ENCODE measurements around the gene TRMT6. TPM values are rescaled to one million over a fixed set of nuclear protein-coding genes. Genes with fewer than 3 reads are reported as not detected.

TRMT6 gene
- total RNA-seq, 2 donors from 2014 or later: 16.1 to 19.8 TPM

- DNase-seq (ENCODE audit: low spot score in 2 of 2): no peak
- ATAC-seq: no peak
- no peak overlapping the region for H3K27ac Mint-ChIP-seq
- no peaks in the 10 kb centered on the region for H3K36me3 Mint-ChIP-seq
- H3K9me3 Mint-ChIP-seq: no peaks in the 10 kb centered on the region
Measured at GRCh38 chr20:5925551-5925950, 24.8 kb downstream of the TRMT6 start.

GRCh38 chr20:5923493-5923892 is 26.8 kb downstream of the TRMT6 start:
- ATAC-seq (no peak), DNase-seq (ENCODE audit: low spot score in 2 of 2) (no peak)
- no peak overlapping the region for H3K27ac Mint-ChIP-seq
- H3K9me3 Mint-ChIP-seq: no peaks in the 10 kb centered on the region
- H3K36me3 Mint-ChIP-seq: no peaks in the 10 kb centered on the region

- ATAC-seq: no peak
- H3K36me3 Mint-ChIP-seq: no peaks in the 10 kb centered on the region
- peak overlapping the region in 1 of 2 donors; percentile 63 for H3K27ac Mint-ChIP-seq
- no peaks in the 10 kb centered on the region for H3K9me3 Mint-ChIP-seq
- no peak for DNase-seq (ENCODE audit: low spot score in 2 of 2)
Measured at GRCh38 chr20:5920581-5920980, 29.8 kb downstream of the TRMT6 start.

DNA sequence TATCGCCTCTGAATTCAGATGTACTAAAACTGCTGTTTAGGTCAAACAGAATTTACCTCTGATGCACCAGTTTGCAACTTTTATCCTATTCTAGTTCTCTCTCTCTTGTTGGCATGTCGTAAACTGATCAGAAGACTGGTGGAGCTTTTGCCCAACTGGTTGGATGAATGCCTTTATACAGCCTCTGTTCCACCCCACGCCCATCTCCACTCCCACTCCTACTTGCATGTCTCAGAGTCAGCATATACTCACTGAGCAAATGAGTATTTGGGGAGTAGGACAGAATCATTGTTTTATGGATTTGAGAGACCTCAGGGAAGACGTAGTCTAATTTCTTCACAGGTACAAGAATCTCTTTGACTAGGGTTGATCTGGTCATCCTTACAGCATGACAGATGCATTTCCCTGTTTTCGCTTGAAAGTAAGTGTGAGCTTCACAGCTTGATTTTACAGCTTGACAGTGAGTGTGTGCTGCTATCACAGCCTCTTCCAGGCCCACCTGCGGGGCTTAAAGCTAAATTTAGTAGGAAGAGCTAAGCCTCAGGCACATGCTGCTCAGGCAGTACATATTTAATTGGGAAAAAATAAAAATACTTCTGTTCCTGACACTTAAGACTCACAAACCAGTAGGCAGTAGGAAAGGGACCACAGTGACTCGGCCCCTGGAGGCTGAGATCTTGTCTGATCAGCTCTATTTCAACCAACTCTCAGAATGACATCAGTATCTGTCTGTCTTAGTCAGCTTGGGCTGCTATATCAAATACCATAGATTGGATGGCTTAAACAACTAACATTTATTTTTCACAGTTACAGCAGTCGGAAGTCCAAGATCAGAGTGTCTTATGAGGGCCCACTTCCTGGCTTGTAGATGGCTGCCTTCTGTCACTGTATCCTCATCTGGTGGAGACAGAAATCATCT is 30.4 kb downstream of the TRMT6 start:
- Mint-ChIP-seq H3K36me3 (no peaks in the 10 kb centered on the region), H3K9me3 (no peaks in the 10 kb centered on the region), H3K27ac (peak overlapping the region; percentile 33 to 63)
- ATAC-seq (peak; percentile 70 to 84), DNase-seq (ENCODE audit: low spot score in 2 of 2) (no peak)

DNA sequence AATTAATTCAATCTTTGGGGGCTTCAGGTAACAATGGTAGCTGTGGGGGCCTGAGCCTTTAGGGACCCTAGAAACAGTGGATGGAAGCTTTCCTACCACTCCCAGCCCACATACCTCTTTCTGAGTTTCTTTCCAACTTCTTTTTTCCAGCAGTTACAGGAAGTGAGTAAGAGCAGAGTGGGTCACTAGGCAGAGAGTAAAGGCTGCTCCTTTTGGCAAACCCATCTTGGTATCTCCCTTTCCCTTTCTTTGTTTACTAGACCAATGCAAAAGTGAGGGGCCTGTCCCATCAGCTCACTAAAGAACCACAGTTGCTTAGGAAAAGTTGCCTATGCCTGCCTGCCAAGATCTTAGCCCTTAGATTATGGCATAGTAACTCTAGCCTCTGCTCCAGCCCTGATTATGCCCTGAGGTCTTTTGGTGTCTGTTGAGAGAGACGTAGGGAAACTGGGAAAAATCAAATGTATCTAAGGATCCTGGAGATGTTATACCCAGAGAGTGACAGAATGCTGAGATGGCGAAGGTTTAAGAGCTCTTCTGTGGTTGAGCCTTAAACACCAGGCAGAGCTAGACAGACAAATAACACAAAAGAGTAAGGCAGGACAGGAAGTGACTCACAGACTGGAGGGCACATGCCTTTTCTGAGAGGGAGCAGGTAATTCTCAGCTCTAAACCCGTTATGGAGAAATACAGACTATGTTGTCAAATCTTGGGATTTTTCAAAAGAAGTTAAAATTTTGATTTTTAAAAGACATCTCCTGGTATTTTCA is 31.3 kb downstream of the TRMT6 start:
- Mint-ChIP-seq H3K9me3 (no peaks in the 10 kb centered on the region), H3K27ac (peak overlapping the region; percentile 51 to 63), H3K36me3 (no peaks in the 10 kb centered on the region)
- ATAC-seq: peak; percentile 86
- no peak for DNase-seq (ENCODE audit: low spot score in 2 of 2)

DNA sequence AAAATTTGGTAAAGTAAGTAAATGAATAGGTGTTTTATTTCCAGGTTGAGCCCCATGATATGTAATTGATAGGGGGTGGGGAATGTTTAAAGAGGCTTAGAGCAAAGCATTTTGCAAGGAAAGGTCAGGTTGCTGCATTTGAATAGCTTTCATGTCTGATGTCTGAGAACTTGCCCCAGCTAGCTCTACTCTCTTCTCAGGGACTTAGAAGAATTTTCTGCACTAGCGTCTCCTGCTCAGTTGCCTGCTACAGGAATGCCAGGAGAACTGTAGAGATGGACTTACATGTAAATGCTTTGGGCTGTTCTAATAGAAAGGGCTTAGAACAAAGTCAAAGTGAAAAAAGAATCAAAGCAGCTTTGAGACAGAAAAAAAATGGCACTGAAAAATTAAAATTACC is 35.5 kb downstream of the TRMT6 start:
- Mint-ChIP-seq H3K9me3 (no peaks in the 10 kb centered on the region), H3K36me3 (peaks cover 7 to 9% of the 10 kb centered on the region in 2 donors), H3K27ac (no peak overlapping the region)
- DNase-seq (ENCODE audit: low spot score in 2 of 2): no peak
- ATAC-seq: no peak

- ATAC-seq: no peak
- Mint-ChIP-seq H3K9me3 (no peaks in the 10 kb centered on the region), H3K27ac (no peak overlapping the region), H3K36me3 (peaks cover 7 to 9% of the 10 kb centered on the region in 2 donors)
- no peak for DNase-seq (ENCODE audit: low spot score in 2 of 2)
Measured at GRCh38 chr20:5913166-5913565, 37.2 kb downstream of the TRMT6 start.

DNA sequence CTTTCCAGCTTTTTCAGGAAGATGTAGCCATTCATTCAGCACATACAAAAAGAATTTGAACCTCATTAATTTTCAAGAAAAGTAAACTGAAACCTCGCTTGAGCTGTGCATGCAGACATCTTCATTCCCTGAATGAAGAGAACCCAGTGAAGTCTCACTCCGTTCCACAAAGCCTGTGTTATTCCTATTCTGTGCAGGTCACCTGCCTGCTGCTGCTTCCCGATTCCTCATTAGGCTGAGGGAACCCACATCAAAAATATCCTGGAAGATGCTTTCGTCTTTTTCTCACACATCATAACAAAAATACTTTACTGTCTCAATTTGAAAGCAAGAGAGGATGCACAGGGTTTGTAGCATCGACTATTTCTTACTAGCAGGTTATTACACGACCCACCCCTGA is 40.1 kb downstream of the TRMT6 start:
- H3K27ac Mint-ChIP-seq: no peak overlapping the region
- H3K36me3 Mint-ChIP-seq: peaks cover 7 to 9% of the 10 kb centered on the region in 2 donors
- no peak for ATAC-seq
- no peak for DNase-seq (ENCODE audit: low spot score in 2 of 2)
- no peaks in the 10 kb centered on the region for H3K9me3 Mint-ChIP-seq

GRCh38 chr20:5908981-5909380 is 41.4 kb downstream of the TRMT6 start:
- DNase-seq (ENCODE audit: low spot score in 2 of 2) (no peak), ATAC-seq (no peak)
- Mint-ChIP-seq H3K36me3 (peaks cover 7 to 9% of the 10 kb centered on the region in 2 donors), H3K27ac (no peak overlapping the region), H3K9me3 (no peaks in the 10 kb centered on the region)

- H3K36me3 Mint-ChIP-seq: no peaks in the 10 kb centered on the region
- no peak overlapping the region for H3K27ac Mint-ChIP-seq
Measured at GRCh38 chr20:5900908-5901307, 49.4 kb downstream of the TRMT6 start.

GRCh38 chr20:5899444-5899843 is 50.9 kb downstream of the TRMT6 start:
- no peak for DNase-seq (ENCODE audit: low spot score in 2 of 2)
- Mint-ChIP-seq H3K27ac (no peak overlapping the region), H3K9me3 (peaks cover 0 to 12% of the 10 kb centered on the region in 2 donors), H3K36me3 (no peaks in the 10 kb centered on the region)
- ATAC-seq: no peak

More at GRCh38 chr20:5900908-5901307, 49.4 kb downstream of the TRMT6 start:
- peaks cover 0 to 12% of the 10 kb centered on the region in 2 donors for H3K9me3 Mint-ChIP-seq
- peak in 1 of 2 donors; percentile 65 for ATAC-seq
- no peak for DNase-seq (ENCODE audit: low spot score in 2 of 2)

GRCh38 chr20:5895626-5896025 is 54.7 kb downstream of the TRMT6 start:
- Mint-ChIP-seq H3K36me3 (no peaks in the 10 kb centered on the region), H3K9me3 (peaks cover 0 to 12% of the 10 kb centered on the region in 2 donors), H3K27ac (no peak overlapping the region)
- ATAC-seq (no peak), DNase-seq (ENCODE audit: low spot score in 2 of 2) (no peak)

GRCh38 chr20:5893621-5894020 is 56.7 kb downstream of the TRMT6 start:
- H3K36me3 Mint-ChIP-seq: no peaks in the 10 kb centered on the region
- no peak overlapping the region for H3K27ac Mint-ChIP-seq

DNA sequence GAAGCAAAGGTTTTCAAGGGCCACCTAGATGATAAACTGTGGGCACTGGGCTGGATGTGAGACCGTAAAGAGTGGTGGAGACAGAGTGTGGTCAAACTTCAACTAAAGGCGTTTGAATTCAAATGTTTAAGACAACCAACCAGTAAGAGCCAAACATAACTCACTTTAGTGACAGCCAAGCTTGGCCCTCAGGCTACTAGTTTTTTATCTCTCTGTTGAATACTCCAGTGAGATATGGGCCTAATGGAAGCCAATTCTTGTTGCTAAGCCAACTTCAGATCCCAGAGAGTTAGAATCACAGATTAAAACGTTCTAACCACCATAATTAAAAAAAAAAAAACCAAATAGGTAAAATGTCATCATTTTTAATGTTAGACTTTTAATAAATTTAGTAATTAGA is 57.3 kb downstream of the TRMT6 start:
- no peaks in the 10 kb centered on the region for H3K36me3 Mint-ChIP-seq
- ATAC-seq (no peak), DNase-seq (ENCODE audit: low spot score in 2 of 2) (no peak)
- peaks cover 0 to 12% of the 10 kb centered on the region in 2 donors for H3K9me3 Mint-ChIP-seq
- H3K27ac Mint-ChIP-seq: no peak overlapping the region

More at GRCh38 chr20:5893621-5894020, 56.7 kb downstream of the TRMT6 start:
- no peak for ATAC-seq
- no peak for DNase-seq (ENCODE audit: low spot score in 2 of 2)
- H3K9me3 Mint-ChIP-seq: peaks cover 0 to 12% of the 10 kb centered on the region in 2 donors

DNA sequence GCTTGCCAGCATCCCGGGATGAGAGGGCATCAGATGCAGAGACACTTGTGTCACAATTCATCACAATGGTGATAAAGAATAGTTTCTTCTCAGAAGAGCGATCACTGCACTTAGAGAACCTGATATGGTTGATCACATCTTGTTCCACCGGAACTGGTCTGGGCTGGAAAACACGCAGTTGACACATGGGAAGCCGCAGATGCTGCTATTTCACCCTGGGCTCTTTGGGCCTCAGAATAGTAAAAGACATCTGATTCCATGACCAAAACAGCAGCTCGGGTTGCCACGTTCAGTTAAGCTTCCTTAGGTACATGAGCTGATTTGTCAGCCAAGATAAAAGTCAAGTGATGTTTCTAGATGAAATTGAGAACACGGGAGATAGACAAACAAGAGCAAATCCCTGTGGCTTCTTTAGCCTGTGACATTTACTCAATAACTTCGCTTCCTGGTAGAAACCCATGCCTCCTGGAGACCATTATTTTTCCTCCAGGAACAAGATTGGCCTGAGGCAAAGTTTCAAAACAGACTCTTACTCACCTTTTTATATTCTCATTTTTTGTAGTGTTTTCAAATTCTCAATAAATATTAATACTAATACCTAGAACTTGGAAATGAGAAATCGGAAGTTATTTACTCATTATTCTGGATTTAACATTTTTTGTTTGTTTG is 59.4 kb downstream of the TRMT6 start:
- Mint-ChIP-seq H3K9me3 (no peaks in the 10 kb centered on the region), H3K36me3 (no peaks in the 10 kb centered on the region), H3K27ac (no peak overlapping the region)
- no peak for DNase-seq (ENCODE audit: low spot score in 2 of 2)
- ATAC-seq: no peak

DNA sequence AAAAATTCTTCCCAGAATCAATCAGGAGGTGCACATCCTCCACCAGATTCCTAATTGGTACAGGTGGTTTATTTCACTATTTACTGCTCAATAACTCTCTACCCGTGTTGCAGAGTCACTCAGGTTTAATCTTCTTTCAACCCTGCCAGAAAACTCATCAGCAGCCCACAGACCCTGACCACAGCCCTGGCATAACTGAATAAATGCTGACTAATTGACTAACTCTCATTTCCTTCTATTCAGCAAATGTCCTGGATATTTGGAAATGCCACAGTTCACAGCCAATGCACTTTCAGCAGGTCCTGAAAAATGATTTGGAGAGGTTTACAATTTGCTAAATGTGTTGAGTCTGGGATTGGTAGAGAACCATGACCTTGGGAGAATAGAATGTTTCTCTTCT is 62.3 kb downstream of the TRMT6 start:
- no peak overlapping the region for H3K27ac Mint-ChIP-seq
- ATAC-seq: no peak
- DNase-seq (ENCODE audit: low spot score in 2 of 2): no peak
- no peaks in the 10 kb centered on the region for H3K9me3 Mint-ChIP-seq
- no peaks in the 10 kb centered on the region for H3K36me3 Mint-ChIP-seq

GRCh38 chr20:5887386-5887785 is 62.9 kb downstream of the TRMT6 start:
- Mint-ChIP-seq H3K36me3 (no peaks in the 10 kb centered on the region), H3K9me3 (no peaks in the 10 kb centered on the region), H3K27ac (no peak overlapping the region)
- no peak for ATAC-seq
- no peak for DNase-seq (ENCODE audit: low spot score in 2 of 2)
